ENCODE results near the gene SLC48A1. TPM values are rescaled to one million over a fixed set of nuclear protein-coding genes. Genes with fewer than 3 reads are reported as not detected.

Gene SLC48A1
- polyA plus RNA-seq, 1 of the 3 experiments (the other 2 are of a cell fraction), result 7.3 TPM

DNA sequence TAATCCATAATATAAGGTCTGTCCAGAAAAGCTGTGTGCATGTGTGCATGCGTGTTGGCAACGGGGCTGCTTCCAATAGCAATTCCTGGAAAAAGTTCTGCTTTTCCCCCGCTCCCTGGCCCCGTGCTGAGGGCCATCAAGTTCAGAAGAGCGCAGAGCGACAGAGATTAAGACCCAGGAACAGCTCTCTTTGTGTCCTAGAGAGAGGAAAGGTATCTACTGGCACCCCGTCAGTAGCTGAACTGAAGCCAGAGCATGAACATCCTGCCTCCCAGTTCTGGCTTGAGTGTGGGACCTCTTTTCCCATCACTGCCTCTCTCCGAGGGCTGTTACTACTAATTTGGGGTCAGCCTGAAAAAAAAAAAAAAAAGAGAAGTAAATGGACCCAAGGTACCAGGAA, 31.1 kb downstream of the SLC48A1 start:
- H3K9me2 ChIP-seq, result no peaks in the 10 kb centered on the region
- H3K4me1 ChIP-seq (ENCODE audit: control insufficient read depth in 1 of 2, insufficient read depth in 2 of 2, low read depth in 1 of 2, low read length in 1 of 2), result peaks cover 37 to 59% of the 10 kb centered on the region in 2 experiments; a peak in 3 of 4 replicates
- ChIA-PET CTCF (interaction anchor here (1.3 to 15.5 kb wide), 4 partner anchors 14 to 62 kb away, joined by 5 to 247 read pairs (median 6); partner anchors contain the start of gene SLC48A1), POLR2A (no interaction called here)
- H3F3A ChIP-seq (replicated peaks; ENCODE audit: insufficient read depth), result no peaks in the 10 kb centered on the region
- H4K20me1 ChIP-seq (ENCODE audit: insufficient read depth), result peaks cover 100% of the 10 kb centered on the region
- peaks cover 20 to 29% of the 10 kb centered on the region in 2 experiments for H3K36me3 ChIP-seq (replicated peaks in 1 of 2; ENCODE audit: control insufficient read depth in 1 of 2, insufficient read depth in 2 of 2, low read length in 1 of 2)
- no peaks in the 10 kb centered on the region for H3K9me3 ChIP-seq
- no peak overlapping the region for H3K4me2 ChIP-seq
- peaks cover 100% of the 10 kb centered on the region for H3K79me2 ChIP-seq (ENCODE audit: insufficient read depth)
- 99% methylated on average over 8 of the region's 8 CpGs for WGBS (ENCODE audit: low lambda C conversion rate)
- TF ChIP-seq, protein P1, sequence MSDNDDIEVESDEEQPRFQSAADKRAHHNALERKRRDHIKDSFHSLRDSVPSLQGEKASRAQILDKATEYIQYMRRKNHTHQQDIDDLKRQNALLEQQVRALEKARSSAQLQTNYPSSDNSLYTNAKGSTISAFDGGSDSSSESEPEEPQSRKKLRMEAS (IDR thresholded peaks at IDR 0.05; ENCODE audit: low read depth), result no peak
- no peak for TF ChIP-seq NRF1 (IDR thresholded peaks at IDR 0.05; ENCODE audit: low read depth, low read length)
- no peak for TF ChIP-seq GATA2 (CRISPR knock-in tag; IDR thresholded peaks at IDR 0.05)
- no peak for TF ChIP-seq TAF1 (IDR thresholded peaks at IDR 0.05; ENCODE audit: borderline replicate concordance, low read depth, low read length)
- TF ChIP-seq, protein P2, sequence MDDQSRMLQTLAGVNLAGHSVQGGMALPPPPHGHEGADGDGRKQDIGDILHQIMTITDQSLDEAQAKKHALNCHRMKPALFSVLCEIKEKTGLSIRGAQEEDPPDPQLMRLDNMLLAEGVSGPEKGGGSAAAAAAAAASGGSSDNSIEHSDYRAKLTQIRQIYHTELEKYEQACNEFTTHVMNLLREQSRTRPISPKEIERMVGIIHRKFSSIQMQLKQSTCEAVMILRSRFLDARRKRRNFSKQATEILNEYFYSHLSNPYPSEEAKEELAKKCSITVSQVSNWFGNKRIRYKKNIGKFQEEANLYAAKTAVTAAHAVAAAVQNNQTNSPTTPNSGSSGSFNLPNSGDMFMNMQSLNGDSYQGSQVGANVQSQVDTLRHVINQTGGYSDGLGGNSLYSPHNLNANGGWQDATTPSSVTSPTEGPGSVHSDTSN (IDR thresholded peaks at IDR 0.05), result no peak
- TF ChIP-seq TEAD4 (IDR thresholded peaks at IDR 0.05; ENCODE audit: borderline replicate concordance, insufficient read depth), result no peak
- TF ChIP-seq FOSL2 (IDR thresholded peaks at IDR 0.05; ENCODE audit: borderline replicate concordance, low read depth), result no peak
- TF ChIP-seq, protein P3, sequence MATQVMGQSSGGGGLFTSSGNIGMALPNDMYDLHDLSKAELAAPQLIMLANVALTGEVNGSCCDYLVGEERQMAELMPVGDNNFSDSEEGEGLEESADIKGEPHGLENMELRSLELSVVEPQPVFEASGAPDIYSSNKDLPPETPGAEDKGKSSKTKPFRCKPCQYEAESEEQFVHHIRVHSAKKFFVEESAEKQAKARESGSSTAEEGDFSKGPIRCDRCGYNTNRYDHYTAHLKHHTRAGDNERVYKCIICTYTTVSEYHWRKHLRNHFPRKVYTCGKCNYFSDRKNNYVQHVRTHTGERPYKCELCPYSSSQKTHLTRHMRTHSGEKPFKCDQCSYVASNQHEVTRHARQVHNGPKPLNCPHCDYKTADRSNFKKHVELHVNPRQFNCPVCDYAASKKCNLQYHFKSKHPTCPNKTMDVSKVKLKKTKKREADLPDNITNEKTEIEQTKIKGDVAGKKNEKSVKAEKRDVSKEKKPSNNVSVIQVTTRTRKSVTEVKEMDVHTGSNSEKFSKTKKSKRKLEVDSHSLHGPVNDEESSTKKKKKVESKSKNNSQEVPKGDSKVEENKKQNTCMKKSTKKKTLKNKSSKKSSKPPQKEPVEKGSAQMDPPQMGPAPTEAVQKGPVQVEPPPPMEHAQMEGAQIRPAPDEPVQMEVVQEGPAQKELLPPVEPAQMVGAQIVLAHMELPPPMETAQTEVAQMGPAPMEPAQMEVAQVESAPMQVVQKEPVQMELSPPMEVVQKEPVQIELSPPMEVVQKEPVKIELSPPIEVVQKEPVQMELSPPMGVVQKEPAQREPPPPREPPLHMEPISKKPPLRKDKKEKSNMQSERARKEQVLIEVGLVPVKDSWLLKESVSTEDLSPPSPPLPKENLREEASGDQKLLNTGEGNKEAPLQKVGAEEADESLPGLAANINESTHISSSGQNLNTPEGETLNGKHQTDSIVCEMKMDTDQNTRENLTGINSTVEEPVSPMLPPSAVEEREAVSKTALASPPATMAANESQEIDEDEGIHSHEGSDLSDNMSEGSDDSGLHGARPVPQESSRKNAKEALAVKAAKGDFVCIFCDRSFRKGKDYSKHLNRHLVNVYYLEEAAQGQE (IDR thresholded peaks at IDR 0.05; ENCODE audit: low read depth, low read length), result no peak
- no peak for TF ChIP-seq RCOR1 (IDR thresholded peaks at IDR 0.05; ENCODE audit: low read length)
- TF ChIP-seq, protein P4, sequence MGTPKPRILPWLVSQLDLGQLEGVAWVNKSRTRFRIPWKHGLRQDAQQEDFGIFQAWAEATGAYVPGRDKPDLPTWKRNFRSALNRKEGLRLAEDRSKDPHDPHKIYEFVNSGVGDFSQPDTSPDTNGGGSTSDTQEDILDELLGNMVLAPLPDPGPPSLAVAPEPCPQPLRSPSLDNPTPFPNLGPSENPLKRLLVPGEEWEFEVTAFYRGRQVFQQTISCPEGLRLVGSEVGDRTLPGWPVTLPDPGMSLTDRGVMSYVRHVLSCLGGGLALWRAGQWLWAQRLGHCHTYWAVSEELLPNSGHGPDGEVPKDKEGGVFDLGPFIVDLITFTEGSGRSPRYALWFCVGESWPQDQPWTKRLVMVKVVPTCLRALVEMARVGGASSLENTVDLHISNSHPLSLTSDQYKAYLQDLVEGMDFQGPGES (IDR thresholded peaks at IDR 0.05; ENCODE audit: low read depth, low read length), result no peak
- no peak for TF ChIP-seq GABPA (IDR thresholded peaks at IDR 0.05; ENCODE audit: low read depth)
- no peak for TF ChIP-seq EZH2phosphoT487 (IDR thresholded peaks at IDR 0.05; ENCODE audit: borderline replicate concordance, low read depth)
- TF ChIP-seq ELF1 (IDR thresholded peaks at IDR 0.05), result no peak
- no peak for TF ChIP-seq RXRA (IDR thresholded peaks at IDR 0.05; ENCODE audit: borderline replicate concordance, low read depth)
- TF ChIP-seq JUND (IDR thresholded peaks at IDR 0.05), result no peak
- TF ChIP-seq RFX5 (IDR thresholded peaks at IDR 0.05; ENCODE audit: low read length), result no peak
- TF ChIP-seq EP300 (IDR thresholded peaks at IDR 0.05; ENCODE audit: borderline replicate concordance in 1 of 2, low read depth in 1 of 2, low read length in 1 of 2), result no peak
- no peak for TF ChIP-seq CHD2 (IDR thresholded peaks at IDR 0.05; ENCODE audit: low read length, partially characterized antibody)
- no peak for TF ChIP-seq MEF2A (IDR thresholded peaks at IDR 0.05; ENCODE audit: borderline replicate concordance, low read depth)
- no peak for DNase-seq
- no peaks in the 10 kb centered on the region for H3K27me3 ChIP-seq (ENCODE audit: insufficient read depth)
- H2AFZ ChIP-seq (ENCODE audit: low read depth), result no peak overlapping the region
- H3K4me3 ChIP-seq (ENCODE audit: low read depth in 2 of 2, low read length in 1 of 2), result no peak overlapping the region
- H3K9ac ChIP-seq, result no peak overlapping the region
- H3K27ac ChIP-seq (ENCODE audit: low read depth in 2 of 2, low read length in 1 of 2), result no peak overlapping the region; a peak in 1 of 4 replicates

Measured in SK-N-SH (cell line).